GM12875 (cell line): Measurements from ENCODE around the gene HPCAL1.

ENCODE experiments used
- H3K4me3 ChIP-seq: one replicate; pipeline ENCODE4 v1.5.1; 2011; ENCODE audit warnings: low read depth, low read length, control low read depth
- TF ChIP-seq, protein P1 (sequence below): IDR thresholded peaks from 2 replicates; pipeline ENCODE4 v1.5.1; 2011; ENCODE audit warnings: low read depth, mild to moderate bottlenecking, control low read depth, inconsistent platforms, low read length, moderate library complexity, borderline replicate concordance; ENCODE audit not compliant: insufficient read depth

The HPCAL1 gene

DNA sequence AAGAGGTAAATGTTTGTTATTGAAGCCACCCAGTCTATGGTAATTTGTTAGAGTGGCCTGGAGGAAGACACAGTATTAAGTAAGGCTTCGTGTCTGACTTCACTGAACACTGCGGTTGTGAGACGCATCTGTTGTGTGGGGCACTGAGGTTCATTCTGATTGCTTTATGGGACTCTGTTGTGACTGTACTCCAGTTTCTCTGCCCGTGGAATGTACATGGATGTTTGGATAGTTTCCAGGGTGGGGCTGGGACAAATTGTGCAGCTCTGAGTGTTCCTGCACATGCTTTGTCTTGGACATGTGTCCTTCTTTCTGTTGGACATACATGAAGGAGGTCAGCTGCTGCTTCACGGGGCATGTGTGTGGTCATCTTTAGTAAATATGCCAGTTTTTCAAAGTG, 86.9 kb downstream of the HPCAL1 start:
- no peak overlapping the region for H3K4me3 ChIP-seq
- TF ChIP-seq, protein P1, sequence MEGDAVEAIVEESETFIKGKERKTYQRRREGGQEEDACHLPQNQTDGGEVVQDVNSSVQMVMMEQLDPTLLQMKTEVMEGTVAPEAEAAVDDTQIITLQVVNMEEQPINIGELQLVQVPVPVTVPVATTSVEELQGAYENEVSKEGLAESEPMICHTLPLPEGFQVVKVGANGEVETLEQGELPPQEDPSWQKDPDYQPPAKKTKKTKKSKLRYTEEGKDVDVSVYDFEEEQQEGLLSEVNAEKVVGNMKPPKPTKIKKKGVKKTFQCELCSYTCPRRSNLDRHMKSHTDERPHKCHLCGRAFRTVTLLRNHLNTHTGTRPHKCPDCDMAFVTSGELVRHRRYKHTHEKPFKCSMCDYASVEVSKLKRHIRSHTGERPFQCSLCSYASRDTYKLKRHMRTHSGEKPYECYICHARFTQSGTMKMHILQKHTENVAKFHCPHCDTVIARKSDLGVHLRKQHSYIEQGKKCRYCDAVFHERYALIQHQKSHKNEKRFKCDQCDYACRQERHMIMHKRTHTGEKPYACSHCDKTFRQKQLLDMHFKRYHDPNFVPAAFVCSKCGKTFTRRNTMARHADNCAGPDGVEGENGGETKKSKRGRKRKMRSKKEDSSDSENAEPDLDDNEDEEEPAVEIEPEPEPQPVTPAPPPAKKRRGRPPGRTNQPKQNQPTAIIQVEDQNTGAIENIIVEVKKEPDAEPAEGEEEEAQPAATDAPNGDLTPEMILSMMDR, result no peak

- H3K4me3 ChIP-seq, result no peak overlapping the region
Measured at GRCh38 chr2:10390369-10390801, 87.7 kb downstream of the HPCAL1 start.

DNA sequence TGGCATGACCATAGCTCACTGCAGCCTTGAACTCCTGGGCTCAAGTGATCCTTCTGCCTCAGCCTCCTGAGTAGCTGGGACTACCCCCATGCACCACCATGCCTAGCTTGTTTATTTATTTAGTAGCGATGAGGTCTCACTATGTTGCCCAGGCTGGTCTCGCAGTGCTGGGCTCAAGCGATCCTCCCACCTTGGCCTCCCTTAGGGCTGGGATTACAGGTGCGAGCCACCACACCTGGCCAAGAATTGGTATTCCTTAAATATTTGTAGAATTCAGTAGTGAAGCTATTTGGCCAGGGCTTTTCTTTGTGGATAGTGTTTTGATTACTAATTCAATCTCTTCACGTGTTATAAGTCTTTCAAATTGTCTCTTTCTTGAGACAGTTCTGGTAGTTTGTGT, 89.4 kb downstream of the HPCAL1 start:
- no peak overlapping the region for H3K4me3 ChIP-seq
- TF ChIP-seq, protein P1, result no peak

More at GRCh38 chr2:10390369-10390801, 87.7 kb downstream of the HPCAL1 start:
- TF ChIP-seq, protein P1, result no peak

GRCh38 chr2:10392548-10392947, 89.8 kb downstream of the HPCAL1 start:
- TF ChIP-seq, protein P1, result no peak
- H3K4me3 ChIP-seq, result no peak overlapping the region

DNA sequence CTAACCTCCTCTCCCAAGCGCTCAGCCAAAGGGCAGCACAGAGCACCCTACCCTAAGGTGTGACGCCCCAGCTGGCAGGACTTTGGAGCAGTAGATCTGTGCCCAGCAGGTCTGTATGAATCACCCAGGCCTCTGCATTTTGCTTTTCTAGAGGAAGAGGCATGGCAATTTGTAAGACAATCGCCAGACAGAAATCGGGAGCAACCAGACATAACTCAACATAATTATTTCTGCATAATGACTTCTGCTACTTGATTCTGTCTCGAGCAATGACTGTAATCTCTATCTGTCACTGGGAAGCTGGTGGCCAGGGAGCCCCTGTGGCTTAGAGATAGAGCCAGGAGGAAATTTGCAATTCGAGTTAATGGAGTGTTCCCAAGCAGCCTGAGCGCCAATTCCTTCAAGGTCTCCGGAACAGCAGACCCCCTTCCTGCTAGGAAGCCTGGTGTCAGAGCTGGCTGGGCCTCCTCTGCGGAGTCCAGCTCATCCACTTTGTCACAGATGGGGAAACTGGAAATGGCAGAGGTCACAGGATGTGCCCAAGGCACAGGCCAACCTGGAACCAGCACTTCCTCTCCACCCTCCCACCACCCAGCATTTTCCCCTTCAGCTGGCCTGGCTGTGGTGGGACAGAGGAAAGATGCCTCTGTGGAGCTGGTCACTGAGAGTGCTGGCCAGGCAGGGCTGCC, 90.4 kb downstream of the HPCAL1 start:
- TF ChIP-seq, protein P1, result no peak
- no peak overlapping the region for H3K4me3 ChIP-seq

DNA sequence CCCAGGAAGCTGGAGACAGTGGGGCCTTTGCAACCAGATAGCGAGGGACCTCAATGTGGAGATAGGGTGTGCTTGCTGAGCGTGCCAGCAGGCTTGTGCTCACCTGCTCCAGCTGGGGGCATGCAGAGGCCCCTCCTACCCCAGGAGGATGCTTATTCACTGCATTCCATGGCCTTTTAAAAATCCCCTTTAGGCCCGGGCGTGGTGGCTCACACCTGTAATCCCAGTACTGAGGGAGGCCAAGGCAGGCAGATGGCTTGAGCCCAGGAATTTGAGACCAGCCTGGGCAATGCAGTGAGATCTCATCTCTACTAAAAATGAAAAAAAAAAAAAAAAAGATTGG, 90.9 kb downstream of the HPCAL1 start:
- TF ChIP-seq, protein P1, result no peak
- H3K4me3 ChIP-seq, result no peak overlapping the region

DNA sequence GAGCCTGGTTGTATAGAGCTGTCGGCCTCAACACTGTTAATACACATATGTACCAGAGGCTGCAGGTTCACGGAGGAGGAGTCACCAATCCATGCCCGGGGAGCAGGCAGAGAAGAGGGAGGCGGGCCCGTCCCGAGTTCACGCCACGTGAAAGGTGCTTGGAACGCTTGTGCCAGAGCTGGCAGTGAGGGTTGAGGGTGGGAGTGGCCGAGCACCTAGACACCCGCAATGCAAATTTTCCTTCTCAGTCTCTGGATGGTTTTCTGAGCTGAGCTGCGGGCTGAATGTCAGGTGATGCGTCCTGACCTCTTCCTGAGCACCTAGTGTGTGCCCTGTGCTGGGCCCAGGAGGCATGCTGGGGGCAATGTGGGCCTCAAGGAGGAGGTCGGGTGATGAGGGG, 93.2 kb downstream of the HPCAL1 start:
- no peak overlapping the region for H3K4me3 ChIP-seq
- TF ChIP-seq, protein P1, result no peak
